GM10266 (cell line): ENCODE data around the gene PLD5.
"Not testable (repeated sequence)": the region's sequence is repeated elsewhere in the genome, so short reads cannot be mapped to it uniquely, and the experiment has no call there.

Source experiments
- DNase-seq: peaks from one replicate; pipeline ENCODE4 v3.0.0; 2012; ENCODE audit errors: extremely low spot score
- CTCF ChIP-seq: IDR thresholded peaks from 2 replicates; pipeline ENCODE4 v1.5.1; 2012; ENCODE audit warnings: mild to moderate bottlenecking, low read depth; ENCODE audit not compliant: control insufficient read depth, insufficient read depth; ENCODE audit errors: missing control alignments

The PLD5 gene

GRCh38 chr1:242083742-242084141 is 440.8 kb downstream of the PLD5 start:
- TF ChIP-seq CTCF: no peak
- no peak for DNase-seq

- TF ChIP-seq CTCF: no peak
These were observed 443.1 kb downstream of the PLD5 start for GRCh38 chr1:242081446-242081845.

GRCh38 chr1:242065813-242066212 is 458.7 kb downstream of the PLD5 start:
- no peak for TF ChIP-seq CTCF
- DNase-seq: no peak

More at GRCh38 chr1:242081446-242081845, 443.1 kb downstream of the PLD5 start:
- DNase-seq: no peak

GRCh38 chr1:242062271-242062670 is 462.2 kb downstream of the PLD5 start:
- no peak for DNase-seq
- TF ChIP-seq CTCF: no peak

- no peak for DNase-seq
- no peak for TF ChIP-seq CTCF
These were observed 464.5 kb downstream of the PLD5 start for GRCh38 chr1:242059976-242060375.

GRCh38 chr1:242058582-242058981 is 465.9 kb downstream of the PLD5 start:
- not testable (repeated sequence) for DNase-seq

GRCh38 chr1:242058181-242058580 is 466.3 kb downstream of the PLD5 start:
- not testable (repeated sequence) for DNase-seq

GRCh38 chr1:242057745-242058115 is 466.8 kb downstream of the PLD5 start:
- no peak for TF ChIP-seq CTCF
- no peak for DNase-seq
